Loucy (cell line): ENCODE results near the gene TAF3.

Experiments
- CTCF ChIP-seq: fragments of 200-600 bp; sonication (generic); conservative IDR thresholded peaks from 2 replicates; pipeline ENCODE4 v1.5.1; 2014; ENCODE audit warnings: mild to moderate bottlenecking, antibody characterized with exemption, low read length
- EZH2phosphoT487 ChIP-seq: fragments of 200-600 bp; IDR thresholded peaks from 2 replicates; pipeline ENCODE4 v1.6.1; 2018; ENCODE audit warnings: antibody characterized with exemption, mild to moderate bottlenecking, moderate library complexity, borderline replicate concordance

DNA sequence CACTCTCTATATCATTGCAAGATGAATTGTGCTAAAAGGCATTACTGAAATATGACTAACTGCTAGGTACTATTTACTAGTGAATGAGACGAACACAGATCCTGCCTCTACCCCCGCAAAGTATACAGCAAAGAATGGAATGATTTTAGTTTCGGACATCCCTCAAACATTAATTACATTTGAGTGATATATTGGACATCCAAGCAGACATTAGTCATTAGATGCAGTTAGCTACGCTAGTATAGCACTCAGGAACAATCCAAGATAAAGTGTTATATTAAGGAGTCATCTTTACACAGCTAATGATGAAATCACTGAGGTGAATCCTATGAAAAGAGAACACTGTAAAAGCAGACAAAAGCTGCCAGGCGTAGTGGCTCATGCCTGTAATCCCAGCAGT lies 7.3 kb upstream of the TAF3 start:
- no peak for TF ChIP-seq CTCF
- TF ChIP-seq EZH2phosphoT487 = no peak
